SK-N-SH (cell line): ENCODE measurements around the gene BTBD2. TPM values are rescaled to one million over a fixed set of nuclear protein-coding genes. Genes with fewer than 3 reads are reported as not detected.
A peak's percentile ranks its signal among the peaks of the same experiment; 100 is the strongest.

Experiments used
- CTCF ChIA-PET: fragments of 300-600, 350-600 bp; formaldehyde crosslinking; extraction: SDS; loops from one replicate; lab custom pipeline; 2021; lab: Yijun Ruan, JAX
- POLR2A ChIA-PET: fragments of 350-600 bp; sonication (Branson Sonifier 250); formaldehyde crosslinking; extraction: SDS; loops from one replicate; lab custom pipeline; 2020; ENCODE audit warnings: antibody characterized with exemption, inconsistent platforms; lab: Yijun Ruan, JAX
- DNase-seq: peaks from one replicate; pipeline ENCODE4 v3.0.0; 2012
- H2AFZ ChIP-seq: fragments of 200-600 bp; sonication (generic); 2 replicates; pipeline ENCODE4 v1.8.1; 2016; ENCODE audit warnings: antibody characterized with exemption, mild to moderate bottlenecking, low read depth
- H3F3A ChIP-seq: fragments of 200-600 bp; sonication (generic); replicated peaks from 2 replicates; pipeline ENCODE3; 2016; ENCODE audit warnings: antibody characterized with exemption, mild to moderate bottlenecking; ENCODE audit not compliant: insufficient read depth
- H3K27ac ChIP-seq, 2 experiments: fragments of 200-500 bp in 1 of 2; fragments of 200-600 bp in 1 of 2; sonication (Bioruptor generic) in 1 of 2; sonication (generic), shearing (Covaris generic) in 1 of 2; 2 replicates each; pipeline versions ENCODE4 v1.5.1 to v1.6.1; 2014 to 2016; ENCODE audit warnings: low read depth in 2 of 2, inconsistent platforms in 1 of 2, low read length in 1 of 2, mild to moderate bottlenecking in 1 of 2, mixed read lengths in 1 of 2
- H3K27me3 ChIP-seq: fragments of 200-600 bp; sonication (generic), shearing (Covaris generic); 2 replicates; pipeline ENCODE4 v1.6.1; 2016; ENCODE audit warnings: mixed run types; ENCODE audit not compliant: insufficient read depth
- H3K36me3 ChIP-seq, 2 experiments: fragments of 200-500 bp in 1 of 2; fragments of 200-600 bp in 1 of 2; sonication (Bioruptor generic) in 1 of 2; sonication (generic) in 1 of 2; replicated peaks in 1 of 2; 2 replicates each; pipeline versions ENCODE3 to v1.5.1; 2014 to 2016; ENCODE audit warnings: low read length in 1 of 2, mild to moderate bottlenecking in 1 of 2; ENCODE audit not compliant: insufficient read depth in 2 of 2, control insufficient read depth in 1 of 2
- H3K4me1 ChIP-seq, 2 experiments: fragments of 200-500 bp in 1 of 2; fragments of 200-600 bp in 1 of 2; sonication (Bioruptor generic) in 1 of 2; sonication (generic), shearing (Covaris generic) in 1 of 2; 2 replicates each; pipeline versions ENCODE4 v1.5.1 to v1.6.1; 2014 to 2016; ENCODE audit warnings: low read depth in 1 of 2, low read length in 1 of 2, mixed run types in 1 of 2; ENCODE audit not compliant: insufficient read depth in 2 of 2, control insufficient read depth in 1 of 2
- H3K4me2 ChIP-seq: fragments of 200-600 bp; sonication (generic), shearing (Covaris generic); 2 replicates; pipeline ENCODE4 v1.6.1; 2017; ENCODE audit warnings: mixed run types
- H3K4me3 ChIP-seq, 2 experiments: fragments of 200-500 bp in 1 of 2; fragments of 200-600 bp in 1 of 2; sonication (Bioruptor generic) in 1 of 2; sonication (generic), shearing (Covaris generic) in 1 of 2; 2 replicates each; pipeline versions ENCODE4 v1.5.1 to v1.8.1; 2014 to 2016; ENCODE audit warnings: low read depth in 2 of 2, inconsistent platforms in 1 of 2, low read length in 1 of 2, mild to moderate bottlenecking in 1 of 2, mixed read lengths in 1 of 2, moderate library complexity in 1 of 2
- H3K79me2 ChIP-seq: fragments of 200-600 bp; sonication (generic); 2 replicates; pipeline ENCODE4 v1.8.1; 2017; ENCODE audit warnings: mild to moderate bottlenecking; ENCODE audit not compliant: insufficient read depth
- H3K9ac ChIP-seq: fragments of 200-600 bp; sonication (generic); 2 replicates; pipeline ENCODE4 v1.6.1; 2017; ENCODE audit warnings: mixed run types
- H3K9me2 ChIP-seq: fragments of 200-600 bp; sonication (generic); 2 replicates; pipeline ENCODE4 v1.6.1; 2017; ENCODE audit warnings: mixed run types
- H3K9me3 ChIP-seq: fragments of 200-600 bp; sonication (generic); 2 replicates; pipeline ENCODE4 v1.6.1; 2017; ENCODE audit warnings: mixed run types, mild to moderate bottlenecking, moderate library complexity
- H4K20me1 ChIP-seq: fragments of 200-600 bp; sonication (generic); 2 replicates; pipeline ENCODE4 v1.6.1; 2017; ENCODE audit warnings: mild to moderate bottlenecking, mixed run types; ENCODE audit not compliant: insufficient read depth
- CHD2 ChIP-seq: fragments of 150-350 bp; IDR thresholded peaks from 2 replicates; pipeline ENCODE4 v1.6.1; 2018; ENCODE audit warnings: low read length; ENCODE audit not compliant: partially characterized antibody
- EP300 ChIP-seq, 2 experiments: IDR thresholded peaks; 2 replicates each; pipeline versions ENCODE4 v1.4.0 to v1.6.1; 2012; ENCODE audit warnings: borderline replicate concordance in 1 of 2, low read depth in 1 of 2, low read length in 1 of 2
- FOXM1 ChIP-seq: IDR thresholded peaks from 2 replicates; pipeline ENCODE4 v1.4.0; 2012; ENCODE audit warnings: low read depth, mild to moderate bottlenecking
- IRF3 ChIP-seq: fragments of 150-350 bp; IDR thresholded peaks from 2 replicates; pipeline ENCODE4 v1.6.1; 2016; ENCODE audit warnings: mild to moderate bottlenecking, low read depth, low read length
- JUND ChIP-seq: IDR thresholded peaks from 2 replicates; pipeline ENCODE4 v1.4.0; 2012
- MAX ChIP-seq: IDR thresholded peaks from 2 replicates; pipeline ENCODE4 v1.4.0; 2012; ENCODE audit warnings: low read depth
- MEF2A ChIP-seq: IDR thresholded peaks from 2 replicates; pipeline ENCODE4 v1.4.0; 2012; ENCODE audit warnings: low read depth, borderline replicate concordance
- RCOR1 ChIP-seq: fragments of 150-350 bp; IDR thresholded peaks from 2 replicates; pipeline ENCODE4 v1.6.1; 2017; ENCODE audit warnings: antibody characterized with exemption, low read length
- RXRA ChIP-seq: IDR thresholded peaks from 2 replicates; pipeline ENCODE4 v1.4.0; 2012; ENCODE audit warnings: low read depth, mild to moderate bottlenecking, borderline replicate concordance
- USF1 ChIP-seq: IDR thresholded peaks from 2 replicates; pipeline ENCODE4 v1.4.0; 2012; ENCODE audit warnings: low read depth, borderline replicate concordance
- USF2 ChIP-seq: fragments of 150-350 bp; IDR thresholded peaks from 2 replicates; pipeline ENCODE4 v1.6.1; 2017; ENCODE audit warnings: antibody characterized with exemption, low read length, low read depth, borderline replicate concordance
- ZBTB33 ChIP-seq: IDR thresholded peaks from 2 replicates; pipeline ENCODE4 v1.4.0; 2012; ENCODE audit warnings: low read depth, borderline replicate concordance
- whole genome bisulfite sequencing: methylation state at CpG from one replicate; pipeline ENCODE4 v1.1.6; 2017; ENCODE audit warnings: low lambda C conversion rate; 5-methylcytosine and 5-hydroxymethylcytosine counted together
- polyA plus RNA-seq, 3 experiments: library from polyadenylated mRNA; depleted of rRNA; stranded (reverse); fragments of >200 nt; gene quantifications; 2 replicates each; pipeline ENCODE4 v1.2.3, GENCODE V29; 2012

Gene BTBD2
- polyA plus RNA-seq, 1 of the 3 experiments (the other 2 are of a cell fraction): 66.8 TPM

- DNase-seq: no peak
- Histone ChIP-seq H3K4me3 (peak within 1 kb of the TSS; percentile 56 to 90), H3K9me2 (no peaks in the 10 kb centered on the region), H3K4me1 (peaks cover 6 to 27% of the 10 kb centered on the region in 2 experiments; a peak in 3 of 4 replicates), H4K20me1 (peaks cover 39% of the 10 kb centered on the region), H3K4me2 (peak within 1 kb of the TSS; percentile 97), H3K27me3 (no peaks in the 10 kb centered on the region), H3K9ac (peak within 1 kb of the TSS; percentile 87), H3K36me3 (no peaks in the 10 kb centered on the region), H3K79me2 (peaks cover 52% of the 10 kb centered on the region), H3K9me3 (no peaks in the 10 kb centered on the region), H3K27ac (peak within 1 kb of the TSS; percentile 92 to 94), H2AFZ (peak within 1 kb of the TSS; percentile 52), H3F3A (peaks cover 15% of the 10 kb centered on the region)
- 2% methylated on average over 35 of the region's 97 CpGs for WGBS
- ChIA-PET POLR2A (no interaction called here), CTCF (interaction anchor here (1.0 to 2.4 kb wide), 8 partner anchors 11 to 375 kb away, joined by 3 to 7 read pairs (median 4); no protein-coding TSS in a partner anchor)
- TF ChIP-seq MAX: 0 out of 2 replicates have a peak, but pooled peaks have one; percentile 10
- no peak for TF ChIP-seq CHD2
- TF ChIP-seq RXRA: no peak
- TF ChIP-seq RCOR1: no peak
- TF ChIP-seq ZBTB33: no peak
- no peak for TF ChIP-seq MEF2A
- TF ChIP-seq USF2: no peak
Measured at GRCh38 chr19:1941146-1942077, 74.1 kb downstream of the BTBD2 start, which contains the start of gene CSNK1G2. TSS of gene CSNK1G2 (plus strand) at chr19:1941172. CDS start at chr19:1969773, 28,601 bp downstream.

- DNase-seq: no peak
- Histone ChIP-seq H3K27ac (no peak overlapping the region), H3K27me3 (no peaks in the 10 kb centered on the region), H3K36me3 (no peaks in the 10 kb centered on the region), H3K9ac (no peak overlapping the region), H3K4me3 (no peak overlapping the region), H2AFZ (no peak overlapping the region), H3K9me2 (no peaks in the 10 kb centered on the region), H3K9me3 (no peaks in the 10 kb centered on the region), H3K79me2 (peaks cover 18% of the 10 kb centered on the region), H4K20me1 (peaks cover 10% of the 10 kb centered on the region), H3F3A (peaks cover 15% of the 10 kb centered on the region), H3K4me1 (peaks cover 6 to 12% of the 10 kb centered on the region in 2 experiments; a peak in 3 of 4 replicates), H3K4me2 (no peak overlapping the region)
- WGBS: 84% methylated on average over 7 of the region's 7 CpGs
- ChIA-PET CTCF (no interaction called here), POLR2A (no interaction called here)
- TF ChIP-seq EP300 (IDR thresholded peaks at IDR 0.05; ENCODE audit: borderline replicate concordance in 1 of 2, low read depth in 1 of 2, low read length in 1 of 2): no peak
- no peak for TF ChIP-seq FOXM1
- no peak for TF ChIP-seq ZBTB33
- no peak for TF ChIP-seq IRF3
- no peak for TF ChIP-seq USF1
- TF ChIP-seq JUND: no peak
Measured at GRCh38 chr19:1938071-1938470, 77.4 kb downstream of the BTBD2 start.
